GM12801 (cell line): ENCODE results near the gene CAMTA1.

Experiments used
- TF ChIP-seq, protein P1 (sequence below): IDR thresholded peaks from one replicate; pipeline ENCODE4 v1.5.1; 2011; ENCODE audit warnings: control low read depth; ENCODE audit not compliant: insufficient read length; ENCODE audit errors: extremely low read depth

CAMTA1 gene

DNA sequence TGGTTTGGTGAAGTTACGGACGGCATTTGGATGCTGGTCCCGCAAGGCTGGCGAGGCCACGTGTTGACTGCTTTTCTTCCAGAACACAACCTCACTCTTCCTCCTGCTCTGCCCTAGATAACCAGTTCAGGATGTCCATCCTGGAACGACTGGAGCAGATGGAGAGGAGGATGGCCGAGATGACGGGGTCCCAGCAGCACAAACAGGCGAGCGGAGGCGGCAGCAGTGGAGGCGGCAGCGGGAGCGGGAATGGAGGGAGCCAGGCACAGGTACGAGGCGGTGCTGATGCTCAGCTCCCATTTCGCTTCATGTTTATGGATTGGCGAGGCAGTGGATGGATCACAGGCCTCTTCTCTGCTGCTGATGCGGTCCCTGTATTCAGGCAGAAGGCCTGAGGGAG, 947.1 kb downstream of the CAMTA1 start:
- TF ChIP-seq, protein P1, sequence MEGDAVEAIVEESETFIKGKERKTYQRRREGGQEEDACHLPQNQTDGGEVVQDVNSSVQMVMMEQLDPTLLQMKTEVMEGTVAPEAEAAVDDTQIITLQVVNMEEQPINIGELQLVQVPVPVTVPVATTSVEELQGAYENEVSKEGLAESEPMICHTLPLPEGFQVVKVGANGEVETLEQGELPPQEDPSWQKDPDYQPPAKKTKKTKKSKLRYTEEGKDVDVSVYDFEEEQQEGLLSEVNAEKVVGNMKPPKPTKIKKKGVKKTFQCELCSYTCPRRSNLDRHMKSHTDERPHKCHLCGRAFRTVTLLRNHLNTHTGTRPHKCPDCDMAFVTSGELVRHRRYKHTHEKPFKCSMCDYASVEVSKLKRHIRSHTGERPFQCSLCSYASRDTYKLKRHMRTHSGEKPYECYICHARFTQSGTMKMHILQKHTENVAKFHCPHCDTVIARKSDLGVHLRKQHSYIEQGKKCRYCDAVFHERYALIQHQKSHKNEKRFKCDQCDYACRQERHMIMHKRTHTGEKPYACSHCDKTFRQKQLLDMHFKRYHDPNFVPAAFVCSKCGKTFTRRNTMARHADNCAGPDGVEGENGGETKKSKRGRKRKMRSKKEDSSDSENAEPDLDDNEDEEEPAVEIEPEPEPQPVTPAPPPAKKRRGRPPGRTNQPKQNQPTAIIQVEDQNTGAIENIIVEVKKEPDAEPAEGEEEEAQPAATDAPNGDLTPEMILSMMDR: no peak

DNA sequence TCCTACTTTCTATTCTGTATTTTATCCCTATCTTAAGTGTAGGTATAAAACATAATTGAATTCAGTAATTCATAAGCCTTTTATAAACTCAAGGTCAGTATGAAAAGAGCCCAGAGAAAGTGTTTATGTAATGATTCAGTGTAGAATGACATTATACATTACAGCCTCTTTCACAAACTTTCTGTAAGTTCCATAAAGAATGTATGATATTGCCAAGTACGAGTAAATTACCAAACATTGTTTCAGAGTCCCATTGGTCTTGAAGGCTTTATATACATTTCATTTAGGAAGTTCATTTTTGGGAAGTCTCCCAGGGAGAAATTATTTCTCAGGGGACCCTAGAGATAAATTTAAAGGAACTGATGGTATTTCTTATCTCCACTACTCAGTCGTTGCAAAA, 948.0 kb downstream of the CAMTA1 start:
- TF ChIP-seq, protein P1: no peak

DNA sequence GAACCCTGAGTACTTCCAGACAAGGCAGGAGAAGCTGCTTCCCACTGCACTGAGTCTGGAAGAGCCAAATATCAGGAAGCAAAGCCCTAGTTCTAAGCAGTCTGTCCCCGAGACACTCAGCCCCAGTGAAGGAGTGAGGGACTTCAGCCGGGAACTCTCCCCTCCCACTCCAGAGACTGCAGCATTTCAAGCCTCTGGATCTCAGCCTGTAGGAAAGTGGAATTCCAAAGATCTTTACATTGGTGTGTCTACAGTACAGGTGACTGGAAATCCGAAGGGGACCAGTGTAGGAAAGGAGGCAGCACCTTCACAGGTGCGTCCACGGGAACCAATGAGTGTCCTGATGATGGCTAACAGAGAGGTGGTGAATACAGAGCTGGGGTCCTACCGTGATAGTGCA, 952.8 kb downstream of the CAMTA1 start:
- TF ChIP-seq, protein P1: no peak

DNA sequence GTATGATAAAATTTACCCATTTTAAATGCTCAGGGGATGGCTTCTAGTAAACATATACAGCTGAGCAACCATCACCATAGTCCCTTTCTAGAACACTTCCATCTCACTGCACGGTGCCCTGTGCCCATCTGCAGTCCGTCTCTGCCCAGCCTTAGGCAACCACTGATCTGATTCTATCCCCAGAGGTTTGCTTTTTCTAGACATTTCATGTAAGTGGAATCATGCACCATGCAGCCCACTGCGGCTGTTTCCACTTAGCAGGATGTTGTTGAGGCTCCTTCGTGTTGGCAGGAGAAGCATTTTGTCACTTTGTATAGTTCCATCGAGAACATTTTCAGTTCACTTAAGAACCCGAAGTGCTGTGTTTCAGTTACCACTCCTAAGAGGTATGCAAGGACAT, 958.1 kb downstream of the CAMTA1 start:
- TF ChIP-seq, protein P1: no peak

DNA sequence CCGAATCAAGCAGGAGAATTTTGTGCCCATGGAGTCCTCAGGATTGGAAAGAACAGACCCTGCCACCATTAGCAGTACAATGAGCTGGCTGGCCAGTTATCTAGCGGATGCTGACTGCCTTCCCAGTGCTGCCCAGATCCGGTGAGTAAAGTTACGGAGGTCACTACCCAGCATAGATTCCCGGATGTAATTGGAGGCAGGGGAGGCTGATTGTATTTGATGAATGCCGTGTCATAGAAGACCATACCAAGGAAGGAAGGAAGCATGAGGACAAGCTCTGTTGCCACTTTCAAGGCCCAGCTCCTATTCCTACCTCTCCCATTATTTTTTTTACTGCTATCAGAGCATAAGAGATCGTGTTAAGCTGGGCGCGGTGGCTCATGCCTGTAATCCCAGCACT, 959.6 kb downstream of the CAMTA1 start:
- TF ChIP-seq, protein P1: no peak

DNA sequence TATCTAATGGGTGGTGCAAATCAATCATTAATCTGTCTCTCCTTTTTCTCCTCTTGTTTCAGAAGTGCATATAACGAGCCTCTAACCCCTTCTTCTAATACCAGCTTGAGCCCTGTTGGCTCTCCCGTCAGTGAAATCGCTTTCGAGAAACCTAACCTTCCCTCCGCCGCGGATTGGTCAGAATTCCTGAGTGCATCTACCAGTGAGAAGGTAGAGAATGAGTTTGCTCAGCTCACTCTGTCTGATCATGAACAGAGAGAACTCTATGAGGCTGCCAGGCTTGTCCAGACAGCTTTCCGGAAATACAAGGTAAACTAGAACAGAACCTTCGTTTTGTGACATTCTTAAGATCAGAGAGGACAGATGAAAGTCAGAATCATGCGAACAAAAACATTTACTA, 960.5 kb downstream of the CAMTA1 start:
- TF ChIP-seq, protein P1: no peak

DNA sequence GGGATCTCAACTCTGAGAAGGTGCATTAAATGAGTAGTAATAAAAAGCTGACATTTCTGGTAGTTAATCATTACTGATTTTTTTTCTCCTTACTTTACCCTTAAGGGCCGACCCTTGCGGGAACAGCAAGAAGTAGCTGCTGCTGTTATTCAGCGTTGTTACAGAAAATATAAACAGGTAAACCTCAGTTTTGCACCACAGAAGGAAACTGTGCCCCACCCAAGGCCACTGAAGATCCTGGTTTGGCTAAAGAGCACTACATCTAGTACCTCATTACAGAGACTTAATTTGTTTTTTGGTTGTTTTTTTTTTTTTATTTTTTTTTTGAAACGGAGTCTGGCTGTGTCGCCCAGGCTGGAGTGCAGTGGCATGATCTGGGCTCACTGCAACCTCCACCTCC, 962.4 kb downstream of the CAMTA1 start:
- TF ChIP-seq, protein P1: no peak

DNA sequence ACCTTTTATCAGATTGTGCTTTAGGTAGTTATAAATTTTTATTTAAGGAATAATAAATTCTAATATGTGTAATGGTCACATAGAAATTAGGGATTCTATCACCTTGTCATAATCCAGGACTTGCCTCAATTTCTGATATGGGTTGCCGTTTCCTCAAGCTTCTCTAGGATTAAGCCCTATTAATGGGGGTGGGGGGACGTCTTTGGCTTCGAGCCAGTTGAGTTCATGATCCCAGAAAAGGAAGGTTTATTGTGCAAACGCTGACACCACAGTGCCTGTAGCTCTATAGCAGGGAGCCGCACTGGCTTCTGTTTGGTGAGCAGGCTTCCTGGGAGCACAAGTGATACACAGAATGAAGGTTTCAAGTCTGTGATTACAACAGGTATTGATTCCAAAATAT, 963.9 kb downstream of the CAMTA1 start:
- TF ChIP-seq, protein P1: no peak
